HG03135 (cell line): ENCODE measurements around the gene TBC1D16.

Experiments
- ATAC-seq: cut with Tn5 transposase; IDR thresholded peaks from one replicate; pipeline ENCODE4 v1.9.1; 2021; ENCODE audit warnings: mild to moderate bottlenecking, moderate library complexity; ENCODE audit not compliant: unreplicated experiment

Gene TBC1D16

GRCh38 chr17:79919862-79920720, 115.6 kb downstream of the TBC1D16 start:
- ATAC-seq, result no peak

- no peak for ATAC-seq
Measured at GRCh38 chr17:79919164-79919585, 116.5 kb downstream of the TBC1D16 start.

- ATAC-seq, result no peak
Measured at GRCh38 chr17:79918581-79919163, 117.0 kb downstream of the TBC1D16 start.

GRCh38 chr17:79917902-79918484, 117.7 kb downstream of the TBC1D16 start:
- ATAC-seq, result no peak

GRCh38 chr17:79916991-79917901, 118.4 kb downstream of the TBC1D16 start:
- ATAC-seq, result no peak

GRCh38 chr17:79916506-79916905, 119.2 kb downstream of the TBC1D16 start:
- no peak for ATAC-seq

- ATAC-seq, result no peak
Measured at GRCh38 chr17:79915850-79916430, 119.7 kb downstream of the TBC1D16 start.

GRCh38 chr17:79914813-79915740, 120.6 kb downstream of the TBC1D16 start:
- no peak for ATAC-seq

GRCh38 chr17:79913896-79914812, 121.5 kb downstream of the TBC1D16 start:
- no peak for ATAC-seq

GRCh38 chr17:79913451-79913850, 122.2 kb downstream of the TBC1D16 start:
- no peak for ATAC-seq

GRCh38 chr17:79912552-79913330, 122.9 kb downstream of the TBC1D16 start:
- ATAC-seq, result no peak

GRCh38 chr17:79911430-79912399, 124.0 kb downstream of the TBC1D16 start:
- no peak for ATAC-seq

- no peak for ATAC-seq
Measured at GRCh38 chr17:79910985-79911361, 124.7 kb downstream of the TBC1D16 start.

GRCh38 chr17:79909121-79909520, 126.6 kb downstream of the TBC1D16 start:
- no peak for ATAC-seq

- no peak for ATAC-seq
Measured at GRCh38 chr17:79907850-79908249, 127.8 kb downstream of the TBC1D16 start.

- no peak for ATAC-seq
Measured at GRCh38 chr17:79907217-79907715, 128.4 kb downstream of the TBC1D16 start.
